GM11168 (cell line): Measurements from ENCODE around the gene PCK2.

ENCODE experiments used
- in situ Hi-C: fragments of 300-500 bp; cut with MboI; formaldehyde crosslinking; loops from one replicate; pipeline ENCODE4 v1.12.0; 2022; ENCODE audit warnings: low sequenced_read_pairs; ENCODE audit not compliant: unreplicated experiment

Gene PCK2

DNA sequence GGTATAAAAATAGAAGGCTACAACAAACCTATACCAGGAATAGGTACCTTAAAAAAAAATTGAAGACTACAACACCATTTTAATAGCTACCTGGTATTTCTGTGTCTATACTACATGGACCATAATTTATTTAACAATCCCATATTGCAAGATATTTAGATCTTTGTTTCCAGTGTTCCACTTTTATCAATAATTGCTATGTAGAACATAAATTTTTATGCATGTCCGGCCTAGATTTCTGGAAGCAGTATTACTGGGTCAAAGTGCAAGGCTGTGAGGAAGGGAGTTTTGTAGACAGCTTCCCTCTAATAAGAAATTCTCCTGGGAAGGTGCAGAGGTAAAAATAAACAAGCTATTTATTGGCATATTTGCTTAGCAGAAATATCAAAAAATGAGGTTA, 16.4 kb downstream of the PCK2 start:
- in situ Hi-C loops, result no loop called here

DNA sequence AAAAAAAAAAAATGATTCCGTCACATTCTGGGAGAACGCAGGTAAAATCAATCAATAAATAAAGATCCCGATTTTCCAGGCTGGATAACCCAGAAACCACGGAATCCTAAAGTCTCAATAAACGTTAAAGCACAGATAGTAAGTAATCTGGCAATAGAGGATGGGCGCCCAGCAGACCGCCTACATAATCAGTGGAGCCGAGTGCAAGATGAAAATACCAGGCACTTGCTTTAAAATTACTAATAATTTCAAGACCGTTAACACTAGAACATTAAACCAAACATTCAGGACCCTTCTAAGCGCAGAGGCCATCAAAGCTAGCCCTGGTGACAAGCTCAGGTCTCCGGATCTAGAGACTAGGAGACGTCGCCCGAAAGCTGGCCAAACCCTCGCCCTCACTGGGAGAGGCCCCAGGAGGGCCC, 19.3 kb downstream of the PCK2 start:
- in situ Hi-C loops, result no loop called here

DNA sequence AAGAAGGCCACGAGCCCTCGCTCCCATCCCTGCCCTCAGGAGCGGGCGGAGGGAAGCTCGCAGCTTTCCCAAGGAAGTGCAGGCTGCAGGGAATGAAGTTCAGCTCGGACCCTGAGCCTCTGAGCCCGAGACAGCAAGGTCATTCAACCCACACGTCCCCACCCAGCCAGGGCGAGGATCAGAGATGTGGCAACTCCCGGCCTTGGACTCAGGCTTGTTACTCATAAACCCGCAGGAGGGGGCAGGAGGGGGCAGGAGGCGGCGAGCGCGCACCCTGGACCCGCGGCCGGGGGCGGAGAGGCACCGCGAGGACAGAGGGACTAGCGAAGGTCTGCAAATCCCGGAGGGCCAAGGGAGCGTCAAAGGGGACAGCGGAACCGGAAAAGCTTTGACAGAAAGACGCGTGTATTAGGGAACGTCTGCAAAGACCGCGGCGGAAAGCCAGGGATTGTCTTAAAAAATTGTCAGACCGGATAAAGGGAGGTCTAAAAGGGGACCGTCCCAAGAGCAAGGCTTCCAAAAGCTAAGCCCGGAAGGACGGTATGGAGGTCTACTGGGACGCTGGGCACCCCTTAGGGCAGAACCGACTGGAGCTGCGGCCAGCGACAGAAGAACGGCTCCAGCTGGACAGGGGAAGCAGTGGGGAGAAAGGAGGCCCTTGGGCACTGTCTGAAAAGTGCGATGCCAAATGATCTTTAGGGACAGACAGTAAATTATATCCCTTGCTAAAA, 19.9 kb downstream of the PCK2 start:
- in situ Hi-C loops, result no loop called here

DNA sequence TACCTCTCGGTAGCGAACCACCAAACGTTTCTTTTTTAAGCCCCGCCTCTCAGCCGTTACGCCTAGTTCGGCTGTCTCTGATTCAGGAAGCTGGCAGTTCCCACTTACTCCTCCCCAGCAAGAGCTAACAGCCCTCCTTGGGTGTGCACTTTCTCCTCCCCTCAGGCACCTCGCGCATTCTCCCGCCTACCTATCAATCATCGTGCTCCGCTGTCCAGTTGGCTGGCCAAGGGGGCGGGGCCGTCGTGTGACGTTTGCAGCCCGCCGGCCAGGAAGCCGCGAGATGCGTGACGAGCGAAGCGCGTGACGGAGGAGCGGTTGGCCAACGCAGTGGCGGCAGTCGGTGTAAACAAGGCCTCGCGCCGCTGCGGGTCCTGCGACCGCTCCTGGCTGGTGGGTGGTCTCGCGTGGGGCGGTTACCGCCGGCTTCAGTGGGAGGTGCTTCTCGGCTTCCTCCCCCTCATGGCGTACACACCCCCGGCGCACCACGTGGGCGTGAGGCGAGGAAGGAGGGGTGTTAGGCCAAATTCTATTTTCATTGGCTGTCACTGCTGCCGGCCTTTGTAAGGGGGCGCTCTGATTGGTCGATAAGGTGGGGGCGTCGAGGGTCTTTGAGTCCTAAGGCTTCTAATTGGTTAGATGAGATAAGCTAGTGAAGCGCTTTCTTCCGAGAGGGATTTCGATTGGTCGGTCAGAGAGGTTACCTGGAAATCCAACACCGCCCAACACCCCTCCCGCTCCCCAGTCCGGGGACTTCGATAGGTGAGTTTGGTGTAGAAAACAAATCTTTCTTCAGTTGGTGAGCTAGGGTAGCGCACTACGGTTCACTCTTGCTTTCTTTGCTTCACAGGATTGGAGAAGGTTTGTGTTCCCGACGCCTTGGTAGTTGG, 20.7 kb downstream of the PCK2 start, which contains the start of the genes DCAF11 and NRL:
DCAF11 (plus strand) TSS at position 246 of the 890 bp plus-strand sequence. CDS start 818 bp downstream, outside the sequence.
NRL (minus strand) TSS at position 418 of the 890 bp plus-strand sequence. CDS start 32,101 bp downstream, outside the sequence.
- in situ Hi-C loops, result no loop called here

- in situ Hi-C loops, result no loop called here
These were observed 21.5 kb downstream of the PCK2 start for GRCh38 chr14:24115422-24116127.

DNA sequence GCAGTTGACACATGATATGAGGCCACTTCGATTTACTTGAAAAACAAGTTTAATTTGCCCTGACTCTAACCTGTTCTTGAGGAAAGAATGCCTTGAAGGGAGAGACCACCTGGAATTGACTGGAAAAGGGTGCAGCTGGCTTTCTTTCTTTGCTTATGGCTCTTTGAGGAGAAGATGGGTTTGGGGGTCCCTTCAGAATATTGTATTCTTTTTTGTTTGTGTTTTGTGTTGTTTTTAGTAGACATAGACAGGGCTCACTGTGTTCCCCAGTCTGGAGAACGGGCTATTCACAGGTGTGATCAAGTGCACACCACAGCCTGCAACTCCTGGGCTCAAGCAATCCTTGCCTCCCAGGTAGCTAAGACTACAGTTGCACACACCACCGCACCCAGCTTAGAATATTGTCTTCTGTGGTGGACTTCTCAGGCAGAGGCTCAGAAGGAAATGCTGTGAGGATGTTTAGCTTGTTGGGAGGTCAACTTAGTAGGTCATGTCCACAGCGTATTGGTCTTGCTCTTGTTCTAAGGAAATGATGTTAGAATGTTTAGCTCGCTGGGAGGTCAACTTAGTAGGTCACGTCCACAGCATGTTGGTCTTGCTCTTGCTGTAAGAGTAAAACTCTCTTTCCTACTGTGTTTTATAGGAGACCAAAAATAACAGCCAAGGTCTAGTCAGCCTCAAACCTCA, 22.2 kb downstream of the PCK2 start:
- in situ Hi-C loops, result no loop called here

DNA sequence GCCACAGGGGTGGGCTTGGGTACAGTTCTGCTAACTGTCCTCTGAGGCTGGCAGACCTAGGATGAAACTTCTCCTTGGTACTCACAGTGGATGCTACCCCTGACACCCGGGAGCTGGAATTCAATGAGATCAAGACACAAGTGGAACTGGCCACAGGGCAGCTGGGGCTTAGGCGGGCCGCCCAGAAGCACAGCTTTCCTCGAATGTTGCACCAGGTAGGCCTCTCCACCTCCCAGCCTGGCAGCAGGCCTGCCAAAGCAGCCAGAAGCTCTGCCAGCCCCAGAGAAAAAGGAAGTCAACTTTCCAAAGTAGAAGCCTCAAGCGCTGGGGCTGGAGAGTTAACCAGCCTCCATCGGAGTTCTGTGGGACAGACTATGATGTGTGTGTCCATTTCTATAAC, 23.1 kb downstream of the PCK2 start:
- in situ Hi-C loops, result no loop called here

DNA sequence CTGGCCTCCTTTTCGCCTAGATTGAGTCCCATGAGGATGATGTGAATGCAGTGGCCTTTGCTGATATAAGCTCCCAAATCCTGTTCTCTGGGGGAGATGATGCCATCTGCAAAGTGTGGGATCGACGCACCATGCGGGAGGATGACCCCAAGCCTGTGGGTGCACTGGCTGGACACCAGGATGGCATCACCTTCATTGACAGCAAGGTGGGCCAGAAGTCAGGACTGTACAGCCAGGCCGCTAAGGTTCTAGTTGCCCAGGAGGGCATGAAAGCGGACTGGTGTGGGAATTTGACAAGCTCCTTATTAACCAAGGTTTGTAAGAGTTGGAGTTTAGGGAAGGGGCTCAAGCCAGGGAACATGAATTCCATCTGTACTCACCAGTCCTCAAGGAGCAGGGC, 25.6 kb downstream of the PCK2 start:
- in situ Hi-C loops, result no loop called here

DNA sequence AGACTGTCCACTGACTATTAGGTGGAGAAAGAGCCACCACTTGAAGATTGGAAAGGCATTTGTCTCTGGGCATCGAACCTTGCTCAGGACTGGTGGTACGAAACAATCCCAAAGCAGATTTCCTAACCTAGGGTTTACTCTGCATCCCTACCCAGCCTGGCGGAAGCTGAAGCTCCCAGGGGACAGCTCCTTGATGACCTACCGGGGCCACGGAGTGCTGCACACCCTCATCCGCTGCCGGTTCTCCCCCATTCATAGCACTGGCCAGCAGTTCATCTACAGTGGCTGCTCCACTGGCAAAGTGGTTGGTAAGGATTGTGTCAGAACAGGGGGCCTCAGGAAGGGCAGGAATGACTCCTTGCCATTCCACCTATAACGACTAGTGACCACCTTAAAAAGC, 27.1 kb downstream of the PCK2 start:
- in situ Hi-C loops, result no loop called here

- in situ Hi-C loops, result no loop called here
These were observed 28.3 kb downstream of the PCK2 start for GRCh38 chr14:24122416-24122815.

GRCh38 chr14:24122898-24123297, 28.8 kb downstream of the PCK2 start:
- in situ Hi-C loops, result no loop called here

DNA sequence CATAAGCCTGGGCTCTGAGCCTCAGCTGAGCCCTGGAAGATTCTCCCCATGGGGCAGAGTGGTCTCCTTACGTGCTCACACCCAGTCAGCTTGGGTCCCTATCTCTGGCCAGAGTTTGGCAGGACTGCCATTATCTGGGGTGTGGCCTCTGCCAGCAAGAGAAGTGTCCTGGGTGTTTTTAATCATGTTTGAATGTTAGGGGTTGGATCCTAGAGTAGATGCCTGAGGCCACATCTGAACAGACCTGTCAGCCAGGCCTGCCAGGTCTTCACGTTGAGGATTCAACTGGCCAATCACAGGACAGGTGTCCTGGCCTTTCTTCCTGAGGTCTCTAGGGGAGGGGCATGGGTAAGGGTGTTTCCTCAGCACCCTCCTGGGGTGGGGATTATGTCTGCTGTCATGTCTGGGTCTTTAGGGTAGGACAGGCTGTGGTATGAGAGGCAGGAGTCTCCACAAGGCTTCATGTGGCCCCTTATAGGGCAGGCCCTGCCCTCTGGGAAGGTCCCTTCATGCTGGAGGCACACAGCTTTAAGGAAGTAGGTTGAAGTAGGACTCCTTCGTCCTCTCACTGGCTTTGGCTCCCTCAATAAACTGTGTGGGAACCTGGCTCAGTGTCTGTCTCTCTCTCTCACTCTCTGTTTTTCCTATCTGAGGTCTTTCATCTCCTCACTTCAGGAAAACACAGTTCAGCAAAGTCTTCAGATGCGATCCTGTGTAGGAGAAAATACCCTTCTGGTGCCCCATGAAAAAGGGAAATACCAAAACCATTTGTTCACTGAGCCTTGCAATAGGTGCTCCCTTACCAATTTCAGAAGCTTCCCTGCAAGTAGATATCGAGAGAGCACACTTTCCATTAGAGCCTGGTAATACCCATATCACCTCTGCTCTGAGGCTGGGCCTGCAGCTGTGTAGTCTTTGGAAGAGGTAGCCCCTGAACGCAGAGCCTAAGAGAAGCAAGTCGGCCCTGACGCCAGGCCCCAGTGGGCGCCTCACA, 29.6 kb downstream of the PCK2 start:
- in situ Hi-C loops, result no loop called here

GRCh38 chr14:24126939-24127338, 32.8 kb downstream of the PCK2 start:
- in situ Hi-C loops, result no loop called here

GRCh38 chr14:24127673-24128072, 33.6 kb downstream of the PCK2 start:
- in situ Hi-C loops, result no loop called here

DNA sequence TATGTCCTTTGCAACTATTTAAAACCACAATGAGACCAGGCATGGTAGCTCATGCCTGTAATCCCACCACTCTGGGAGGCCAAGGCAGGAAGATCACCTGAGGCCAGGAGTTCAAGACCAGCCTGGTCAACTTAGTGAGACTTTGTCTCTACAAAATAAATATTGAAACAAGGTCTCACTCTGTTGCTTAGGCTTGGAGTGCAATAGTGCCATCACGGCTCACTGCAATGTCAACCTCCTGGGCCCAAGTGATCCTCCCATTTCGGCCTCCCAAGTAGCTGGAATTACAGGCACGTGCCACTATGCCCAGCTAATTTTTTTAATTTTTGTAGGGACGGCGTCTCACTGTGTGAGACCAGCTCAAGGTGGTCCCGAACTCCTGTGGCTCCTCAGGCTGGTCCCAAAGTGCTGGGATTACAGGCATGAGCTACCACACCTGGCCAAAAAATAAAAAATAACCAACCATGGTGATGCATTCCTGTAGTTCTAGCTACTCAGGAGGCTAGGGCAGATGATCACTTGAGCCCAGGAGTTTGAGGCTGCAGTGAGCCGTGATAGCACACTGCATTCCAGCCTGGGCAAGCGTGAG, 35.4 kb downstream of the PCK2 start:
- in situ Hi-C loops, result no loop called here

DNA sequence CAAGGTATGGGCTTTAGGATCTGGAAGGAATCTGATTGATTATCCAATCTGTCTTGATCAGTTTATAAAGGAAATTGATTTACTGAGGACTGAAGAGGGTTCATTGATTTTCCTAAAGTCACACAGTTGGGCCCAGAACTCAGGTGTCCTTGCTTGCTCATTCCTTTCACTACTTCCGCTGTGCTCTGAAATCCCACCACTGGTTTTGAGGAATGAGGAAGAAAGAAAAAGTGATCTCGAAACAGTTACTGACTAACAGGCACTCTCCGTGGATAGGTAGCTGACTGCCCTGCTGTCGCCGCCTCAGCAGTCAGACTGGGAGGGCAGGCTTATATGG, 36.2 kb downstream of the PCK2 start, which contains the start of gene FITM1:
FITM1 (plus strand) TSS at position 280 of the 337 bp plus-strand sequence. CDS start 905 bp downstream, outside the sequence.
- in situ Hi-C loops, result no loop called here

DNA sequence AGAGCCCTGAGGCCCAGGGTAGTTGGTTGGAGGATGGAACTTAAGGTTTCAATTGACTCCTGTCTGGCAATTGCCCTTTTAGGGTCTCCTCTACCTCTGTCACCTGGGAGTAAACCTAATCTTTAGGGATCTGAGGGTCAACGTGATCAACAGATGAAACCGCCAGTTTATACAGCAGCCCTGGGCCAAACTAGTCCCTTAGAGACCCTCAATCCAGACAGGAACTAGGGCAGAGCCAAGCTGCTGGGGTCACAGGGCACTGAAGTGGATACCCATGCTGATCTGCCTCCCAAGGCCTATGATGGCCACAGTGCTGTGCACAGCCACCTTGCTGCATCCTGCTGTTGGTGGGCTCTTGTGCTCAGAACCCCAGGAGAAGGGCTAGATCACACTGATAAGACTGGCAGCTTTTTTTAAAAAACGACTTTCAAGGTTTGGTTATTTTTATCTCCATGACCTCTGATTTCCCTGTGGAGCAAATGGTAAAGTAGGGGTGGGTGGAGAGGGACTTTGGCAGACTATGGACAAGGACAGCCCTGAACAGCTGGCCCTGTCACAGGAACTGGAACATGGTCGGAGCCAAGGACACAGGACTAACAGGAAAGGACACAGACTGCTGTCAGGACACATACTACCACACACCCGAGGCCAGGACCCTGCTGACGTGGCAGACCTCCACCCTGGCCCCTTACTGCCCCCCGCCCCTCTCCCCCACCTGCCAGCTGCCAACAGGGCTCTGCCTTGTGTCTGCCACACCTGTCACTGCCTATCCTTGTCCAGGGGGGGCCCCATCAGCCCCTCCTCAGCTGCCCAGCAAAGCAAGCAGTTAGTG, 36.8 kb downstream of the PCK2 start:
- in situ Hi-C loops, result no loop called here

DNA sequence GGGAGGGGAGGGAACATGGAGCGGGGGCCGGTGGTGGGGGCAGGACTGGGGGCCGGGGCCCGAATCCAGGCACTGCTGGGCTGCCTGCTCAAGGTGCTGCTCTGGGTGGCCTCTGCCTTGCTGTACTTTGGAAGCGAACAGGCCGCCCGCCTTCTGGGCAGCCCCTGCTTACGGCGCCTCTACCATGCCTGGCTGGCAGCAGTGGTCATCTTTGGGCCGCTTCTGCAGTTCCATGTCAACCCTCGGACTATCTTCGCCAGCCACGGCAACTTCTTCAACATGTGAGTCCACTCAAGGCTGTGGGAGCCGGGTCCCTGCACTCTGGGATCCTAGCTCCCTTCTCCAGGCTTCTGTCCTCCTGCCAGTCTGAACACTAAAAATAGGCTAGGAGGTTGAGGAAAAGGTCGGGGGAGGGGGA, 37.4 kb downstream of the PCK2 start:
- in situ Hi-C loops, result no loop called here
